ENCODE data around the gene EXD3. TPM values are rescaled to one million over a fixed set of nuclear protein-coding genes. Genes with fewer than 3 reads are reported as not detected.

EXD3 gene
- total and polyA plus RNA-seq, 9 of the 15 experiments (the other 6 are each of a cell fraction or from before 2014, with no cell fraction given) = 0.29 to 12.5 (median 3.9) TPM

DNA sequence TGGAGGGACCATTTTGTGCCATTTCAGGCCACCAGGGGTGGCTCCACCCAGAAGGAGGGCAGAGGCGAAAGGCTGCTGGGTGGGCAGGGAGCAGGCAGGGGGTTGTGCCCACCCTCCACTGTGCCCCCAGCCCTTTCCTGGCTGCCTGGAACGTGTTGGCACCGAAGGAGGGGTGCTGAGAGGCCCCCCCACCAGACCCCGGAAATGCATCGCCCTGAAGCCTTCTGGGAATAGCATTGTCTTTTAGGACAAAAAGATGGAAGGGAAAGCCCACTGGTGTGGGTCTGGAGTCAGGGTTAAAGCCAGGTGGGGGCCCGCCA lies 5.3 kb upstream of the EXD3 start:
- Histone ChIP-seq H3K36me3 (ENCODE audit: control insufficient read depth, insufficient read depth, low read length) (no peaks in the 10 kb centered on the region), H4K20me1 (replicated peaks; ENCODE audit: control insufficient read depth, insufficient read depth, low read length) (no peaks in the 10 kb centered on the region), H3K9me1 (ENCODE audit: control insufficient read depth, insufficient read depth, low read length) (no peaks in the 10 kb centered on the region), H3K9ac (ENCODE audit: insufficient read depth in 1 of 2, low read depth in 2 of 2, low read length in 2 of 2) (no peak overlapping the region; a peak in 1 of 4 replicates), H3K79me2 (ENCODE audit: control insufficient read depth, insufficient read depth, low read length) (peaks cover 2% of the 10 kb centered on the region; the same call in 2 of the 3 replicates), H3K27ac (ENCODE audit: extremely low read depth, low read depth, low read length) (no peak overlapping the region), H3K4me1 (replicated peaks in 1 of 2; ENCODE audit: control insufficient read depth in 2 of 2, insufficient read depth in 2 of 2, low read length in 2 of 2) (peaks cover 25 to 84% of the 10 kb centered on the region in 2 experiments), H3K9me3 (replicated peaks; ENCODE audit: control insufficient read depth, insufficient read depth, low read depth, low read length) (no peaks in the 10 kb centered on the region), H3K4me2 (ENCODE audit: insufficient read depth, low read length) (no peak overlapping the region), H2AFZ (ENCODE audit: low read depth, low read length) (no peak overlapping the region), H3K4me3 (no peak overlapping the region), H3K27me3 (ENCODE audit: control insufficient read depth in 2 of 2, insufficient read depth in 2 of 2, low read length in 2 of 2) (no peaks in the 10 kb centered on the region)
- intact Hi-C loops (cut with micrococcal nuclease) (loop anchor here (10.0 kb wide), 1 partner anchor 123 kb away; the partner anchor contains the start of gene NRARP), in situ Hi-C loops (cut with MboI) (no loop called here)
- ATAC-seq = no peak
- 60% methylated on average over 3 of the region's 6 CpGs for WGBS (ENCODE audit: insufficient coverage, low coverage, missing lambda C conversion rate)
- POLR2A ChIA-PET = interaction anchor here (1.3 kb wide), 1 partner anchor 8 kb away, joined by 4 read pairs; no protein-coding TSS in a partner anchor
- CTCF ChIA-PET (ENCODE audit: low intra/inter-chr PET ratio) = no interaction called here
- DNase-seq (ENCODE audit: extremely low read depth in 1 of 4, low spot score in 3 of 4) = no peak
- BruUV-seq (replicated peaks) = no TSS peak
- no peak for FAIRE-seq
- TF ChIP-seq CHCHD3 (CRISPR knock-in tag; IDR thresholded peaks at IDR 0.05) = no peak
- TF ChIP-seq MAFF (IDR thresholded peaks at IDR 0.05; ENCODE audit: low read length) = no peak
- TF ChIP-seq, protein P1, sequence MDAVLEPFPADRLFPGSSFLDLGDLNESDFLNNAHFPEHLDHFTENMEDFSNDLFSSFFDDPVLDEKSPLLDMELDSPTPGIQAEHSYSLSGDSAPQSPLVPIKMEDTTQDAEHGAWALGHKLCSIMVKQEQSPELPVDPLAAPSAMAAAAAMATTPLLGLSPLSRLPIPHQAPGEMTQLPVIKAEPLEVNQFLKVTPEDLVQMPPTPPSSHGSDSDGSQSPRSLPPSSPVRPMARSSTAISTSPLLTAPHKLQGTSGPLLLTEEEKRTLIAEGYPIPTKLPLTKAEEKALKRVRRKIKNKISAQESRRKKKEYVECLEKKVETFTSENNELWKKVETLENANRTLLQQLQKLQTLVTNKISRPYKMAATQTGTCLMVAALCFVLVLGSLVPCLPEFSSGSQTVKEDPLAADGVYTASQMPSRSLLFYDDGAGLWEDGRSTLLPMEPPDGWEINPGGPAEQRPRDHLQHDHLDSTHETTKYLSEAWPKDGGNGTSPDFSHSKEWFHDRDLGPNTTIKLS (IDR thresholded peaks at IDR 0.05; ENCODE audit: borderline replicate concordance, low read depth) = no peak
- no peak for TF ChIP-seq ZSCAN32 (CRISPR knock-in tag; IDR thresholded peaks at IDR 0.05)
- TF ChIP-seq ETV6 (IDR thresholded peaks at IDR 0.05; ENCODE audit: borderline replicate concordance in 1 of 2, low read depth in 2 of 2, low read length in 1 of 2) = no peak
- TF ChIP-seq ETV6 (CRISPR knock-in tag; IDR thresholded peaks at IDR 0.05; ENCODE audit: borderline replicate concordance) = no peak
- TF ChIP-seq NR4A1 (CRISPR knock-in tag; IDR thresholded peaks at IDR 0.05) = no peak
- no peak for TF ChIP-seq NR4A1 (tag; IDR thresholded peaks at IDR 0.05)
- no peak for TF ChIP-seq DPF2 (IDR thresholded peaks at IDR 0.05)
- TF ChIP-seq ADNP (tag; IDR thresholded peaks at IDR 0.05) = no peak
- TF ChIP-seq, protein P2, sequence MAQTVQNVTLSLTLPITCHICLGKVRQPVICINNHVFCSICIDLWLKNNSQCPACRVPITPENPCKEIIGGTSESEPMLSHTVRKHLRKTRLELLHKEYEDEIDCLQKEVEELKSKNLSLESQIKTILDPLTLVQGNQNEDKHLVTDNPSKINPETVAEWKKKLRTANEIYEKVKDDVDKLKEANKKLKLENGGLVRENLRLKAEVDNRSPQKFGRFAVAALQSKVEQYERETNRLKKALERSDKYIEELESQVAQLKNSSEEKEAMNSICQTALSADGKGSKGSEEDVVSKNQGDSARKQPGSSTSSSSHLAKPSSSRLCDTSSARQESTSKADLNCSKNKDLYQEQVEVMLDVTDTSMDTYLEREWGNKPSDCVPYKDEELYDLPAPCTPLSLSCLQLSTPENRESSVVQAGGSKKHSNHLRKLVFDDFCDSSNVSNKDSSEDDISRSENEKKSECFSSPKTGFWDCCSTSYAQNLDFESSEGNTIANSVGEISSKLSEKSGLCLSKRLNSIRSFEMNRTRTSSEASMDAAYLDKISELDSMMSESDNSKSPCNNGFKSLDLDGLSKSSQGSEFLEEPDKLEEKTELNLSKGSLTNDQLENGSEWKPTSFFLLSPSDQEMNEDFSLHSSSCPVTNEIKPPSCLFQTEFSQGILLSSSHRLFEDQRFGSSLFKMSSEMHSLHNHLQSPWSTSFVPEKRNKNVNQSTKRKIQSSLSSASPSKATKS (CRISPR knock-in tag; IDR thresholded peaks at IDR 0.05) = no peak
- no peak for TF ChIP-seq ZFP1 (CRISPR knock-in tag; IDR thresholded peaks at IDR 0.05)
- no peak for TF ChIP-seq SREBF1 (IDR thresholded peaks at IDR 0.05; ENCODE audit: borderline replicate concordance, low read depth, low read length)
- TF ChIP-seq, protein P3, sequence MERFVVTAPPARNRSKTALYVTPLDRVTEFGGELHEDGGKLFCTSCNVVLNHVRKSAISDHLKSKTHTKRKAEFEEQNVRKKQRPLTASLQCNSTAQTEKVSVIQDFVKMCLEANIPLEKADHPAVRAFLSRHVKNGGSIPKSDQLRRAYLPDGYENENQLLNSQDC (CRISPR knock-in tag; IDR thresholded peaks at IDR 0.05) = no peak
- TF ChIP-seq, protein P4, sequence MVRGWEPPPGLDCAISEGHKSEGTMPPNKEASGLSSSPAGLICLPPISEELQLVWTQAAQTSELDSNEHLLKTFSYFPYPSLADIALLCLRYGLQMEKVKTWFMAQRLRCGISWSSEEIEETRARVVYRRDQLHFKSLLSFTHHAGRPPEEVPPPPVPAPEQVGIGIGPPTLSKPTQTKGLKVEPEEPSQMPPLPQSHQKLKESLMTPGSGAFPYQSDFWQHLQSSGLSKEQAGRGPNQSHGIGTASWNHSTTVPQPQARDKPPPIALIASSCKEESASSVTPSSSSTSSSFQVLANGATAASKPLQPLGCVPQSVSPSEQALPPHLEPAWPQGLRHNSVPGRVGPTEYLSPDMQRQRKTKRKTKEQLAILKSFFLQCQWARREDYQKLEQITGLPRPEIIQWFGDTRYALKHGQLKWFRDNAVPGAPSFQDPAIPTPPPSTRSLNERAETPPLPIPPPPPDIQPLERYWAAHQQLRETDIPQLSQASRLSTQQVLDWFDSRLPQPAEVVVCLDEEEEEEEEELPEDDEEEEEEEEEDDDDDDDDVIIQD (CRISPR knock-in tag; IDR thresholded peaks at IDR 0.05) = no peak
- TF ChIP-seq GATAD2B (IDR thresholded peaks at IDR 0.05; ENCODE audit: borderline replicate concordance) = no peak
- TF ChIP-seq, protein P5, sequence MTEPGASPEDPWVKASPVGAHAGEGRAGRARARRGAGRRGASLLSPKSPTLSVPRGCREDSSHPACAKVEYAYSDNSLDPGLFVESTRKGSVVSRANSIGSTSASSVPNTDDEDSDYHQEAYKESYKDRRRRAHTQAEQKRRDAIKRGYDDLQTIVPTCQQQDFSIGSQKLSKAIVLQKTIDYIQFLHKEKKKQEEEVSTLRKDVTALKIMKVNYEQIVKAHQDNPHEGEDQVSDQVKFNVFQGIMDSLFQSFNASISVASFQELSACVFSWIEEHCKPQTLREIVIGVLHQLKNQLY (CRISPR knock-in tag; conservative IDR thresholded peaks at IDR 0.05) = no peak
- TF ChIP-seq ZKSCAN8 (CRISPR knock-in tag; IDR thresholded peaks at IDR 0.05) = no peak
